GM19351 (cell line): ENCODE measurements around the gene MTHFD2L.
A peak's percentile ranks its signal among the peaks of the same experiment; 100 is the strongest.
"Not testable (repeated sequence)": the region's sequence is repeated elsewhere in the genome, so short reads cannot be mapped to it uniquely, and the experiment has no call there.

ENCODE experiments used
- ATAC-seq: cut with Tn5 transposase; IDR thresholded peaks from one replicate; pipeline ENCODE4 v1.9.1; 2021; ENCODE audit warnings: mild to moderate bottlenecking, moderate library complexity; ENCODE audit not compliant: unreplicated experiment

MTHFD2L gene

GRCh38 chr4:74132188-74132587, 25.7 kb upstream of the MTHFD2L start:
- not testable (repeated sequence) for ATAC-seq

GRCh38 chr4:74132944-74133343, 25.0 kb upstream of the MTHFD2L start:
- ATAC-seq, result no peak

DNA sequence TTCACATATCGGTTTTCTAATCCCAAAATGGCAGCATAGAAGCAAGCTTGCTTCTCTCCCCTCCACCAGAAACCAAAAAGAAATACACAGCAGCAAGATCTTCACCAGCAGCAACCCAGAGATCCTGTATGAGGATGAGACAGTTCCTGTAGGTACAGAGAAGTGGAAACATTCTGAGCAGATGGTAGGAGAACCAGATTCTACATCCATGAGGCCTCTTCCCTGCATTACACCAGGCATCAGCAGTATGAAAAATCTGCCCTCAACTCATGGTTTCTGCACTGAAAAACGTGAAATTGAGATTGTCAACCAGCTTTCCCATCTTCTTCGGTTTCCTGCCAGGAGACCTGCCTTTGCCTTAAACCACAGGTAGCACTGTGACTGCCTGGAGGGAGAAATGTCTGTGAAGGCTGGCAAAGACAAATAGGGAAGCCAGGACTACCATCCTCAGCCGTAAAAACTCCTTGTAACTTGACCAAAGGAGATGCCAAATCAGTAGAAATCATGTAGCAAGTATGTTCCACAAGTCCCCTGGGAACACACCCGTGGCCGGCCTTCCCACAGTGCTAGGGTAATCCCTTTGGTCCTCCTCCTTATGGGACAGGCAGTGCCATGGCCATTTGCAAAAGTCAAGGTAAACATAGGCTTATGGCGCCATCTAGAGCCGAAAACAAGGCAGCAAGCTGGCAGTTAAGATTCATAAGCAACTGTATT, 24.0 kb upstream of the MTHFD2L start:
- peak; percentile 94 for ATAC-seq

GRCh38 chr4:74134500-74134852, 23.4 kb upstream of the MTHFD2L start:
- ATAC-seq, result no peak

GRCh38 chr4:74146581-74147129, 11.3 kb upstream of the MTHFD2L start:
- no peak for ATAC-seq

DNA sequence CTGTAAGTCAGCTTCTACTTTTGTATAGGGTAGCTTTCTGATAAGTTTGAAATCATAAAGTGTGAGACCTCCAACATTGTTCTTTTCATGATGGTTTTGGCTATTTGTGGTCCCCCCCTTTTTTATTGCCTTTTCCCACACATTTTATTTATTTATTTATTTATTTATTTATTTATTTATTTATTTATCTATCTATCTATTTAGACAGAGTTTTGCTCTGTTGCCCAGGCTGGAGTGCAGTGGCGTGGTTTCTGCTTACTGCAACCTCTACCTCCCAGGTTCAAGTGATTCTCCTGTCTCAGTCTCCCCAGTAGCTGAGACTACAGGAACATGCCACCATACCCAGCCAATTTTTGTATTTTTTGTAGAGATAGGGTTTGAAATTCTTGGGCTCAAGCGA, 9.7 kb upstream of the MTHFD2L start:
- ATAC-seq, result no peak

DNA sequence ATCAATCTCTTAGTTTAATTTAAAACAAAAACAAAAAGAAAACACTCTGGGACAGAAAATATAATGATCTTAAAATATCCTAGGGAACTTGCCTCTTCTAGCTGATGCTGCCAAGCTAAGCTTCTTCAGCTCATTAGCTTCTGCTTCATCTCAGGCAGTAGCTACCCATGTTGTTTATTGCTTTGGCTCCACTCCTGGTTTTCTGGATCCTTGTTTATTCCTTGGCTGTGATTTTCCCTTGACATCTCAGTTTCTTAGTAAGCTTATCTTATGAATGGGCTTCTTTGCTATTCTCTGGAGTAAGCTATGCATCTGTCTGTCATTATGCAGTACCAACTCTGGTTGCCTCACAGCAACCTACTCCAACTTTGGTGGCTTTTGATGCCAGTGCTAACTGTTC, 5.1 kb upstream of the MTHFD2L start:
- ATAC-seq, result no peak

DNA sequence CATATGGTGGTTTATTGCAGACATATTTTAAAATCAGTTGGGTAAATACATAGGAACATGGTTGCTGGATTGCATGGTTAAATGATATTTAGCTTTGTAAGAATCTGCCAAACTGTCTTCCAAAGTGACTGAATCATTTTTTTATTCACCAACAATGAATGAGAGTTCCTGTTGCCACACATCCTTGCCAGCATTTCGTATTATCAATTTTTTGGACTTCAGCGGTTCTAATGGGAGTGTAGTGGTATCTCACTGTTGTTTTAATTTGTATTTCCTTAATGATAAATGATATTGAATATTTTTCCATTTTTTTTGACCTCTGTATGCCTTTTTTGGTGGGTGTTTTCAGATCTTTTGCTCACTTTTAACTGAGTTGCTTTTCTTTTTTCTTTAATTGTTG, 1.4 kb upstream of the MTHFD2L start:
- no peak for ATAC-seq

DNA sequence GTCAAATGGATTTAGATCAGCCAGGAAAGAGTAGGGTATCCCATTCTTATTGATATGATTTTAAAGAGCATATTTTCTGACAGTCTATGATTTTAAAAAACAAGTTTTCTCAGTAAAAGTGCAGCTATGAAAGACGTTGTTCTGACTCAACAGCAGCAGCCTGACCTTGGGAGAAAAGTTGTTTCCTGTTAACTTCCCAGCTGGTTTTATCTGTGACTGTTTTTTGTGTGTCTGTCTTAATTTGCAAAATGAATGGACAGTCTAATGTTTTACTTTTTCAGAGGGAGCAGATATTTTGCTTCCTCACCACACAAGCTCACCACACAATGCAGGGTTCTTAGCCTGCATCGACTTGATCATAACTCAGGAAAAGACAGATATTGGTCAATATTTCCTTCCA, 764 bp upstream of the MTHFD2L start:
- no peak for ATAC-seq

- no peak for ATAC-seq
Measured at GRCh38 chr4:74158466-74159142, 686 bp downstream of the MTHFD2L start.

DNA sequence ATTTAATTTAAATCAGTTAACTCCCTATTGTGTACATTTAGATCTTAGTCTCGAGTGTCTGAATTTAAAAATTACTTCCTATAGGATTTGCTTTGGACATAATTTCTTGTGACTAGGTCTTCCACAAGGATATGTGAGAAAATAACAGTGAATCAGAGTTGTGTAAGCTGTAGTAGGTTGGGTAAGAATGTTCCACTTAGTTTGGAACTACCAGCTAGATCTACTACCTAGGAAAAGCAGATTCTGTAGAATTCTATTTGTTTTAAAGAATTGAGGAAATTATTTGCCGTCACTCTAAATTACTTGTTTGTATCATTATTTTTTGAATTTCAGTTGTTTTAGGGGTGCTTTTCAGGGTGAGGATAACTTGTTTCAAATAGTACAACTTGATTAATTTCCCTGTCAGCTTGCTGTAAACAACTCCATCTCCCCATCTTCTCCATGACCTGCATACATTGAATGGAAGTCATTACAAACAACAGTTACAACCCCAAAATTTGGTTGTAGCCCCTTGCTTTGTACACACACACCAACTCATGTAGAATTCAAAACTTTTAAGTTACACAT, 1.3 kb downstream of the MTHFD2L start:
- ATAC-seq, result no peak

DNA sequence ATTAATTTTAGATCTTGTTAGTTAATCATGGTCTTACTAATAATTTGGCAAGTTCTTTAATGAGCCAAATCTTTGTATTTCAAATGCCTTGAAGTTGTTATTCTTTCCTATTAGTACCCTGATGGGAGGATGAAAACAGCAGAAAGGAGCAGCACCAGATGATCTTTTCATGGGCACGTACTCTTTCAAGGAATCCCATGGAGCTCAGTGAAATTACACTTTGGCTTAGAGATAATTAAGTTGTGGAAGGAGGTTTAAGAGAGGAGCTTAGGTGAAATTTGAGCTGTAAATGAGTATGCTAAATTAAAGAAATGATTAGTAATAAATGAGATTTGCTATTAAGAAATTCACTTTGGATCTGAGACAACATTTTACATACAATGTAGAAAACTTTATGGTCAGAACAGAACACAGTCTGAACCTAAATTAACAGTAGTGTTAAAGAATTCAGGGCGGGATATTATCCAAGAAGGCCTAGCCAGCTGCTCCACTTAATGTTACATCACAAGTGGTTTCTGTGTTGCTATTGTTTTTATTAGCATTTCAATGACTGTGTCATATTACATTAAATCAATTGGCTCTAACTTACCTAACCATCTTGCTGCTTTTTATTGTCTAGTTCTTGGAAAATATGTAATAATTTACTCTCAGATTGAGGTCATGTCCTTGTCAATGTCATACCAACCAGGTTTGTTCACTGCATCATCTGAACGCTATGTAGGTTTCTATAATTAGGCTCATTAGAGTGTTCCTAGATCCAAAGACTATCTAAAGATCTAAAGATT, 3.9 kb downstream of the MTHFD2L start:
- ATAC-seq, result no peak

DNA sequence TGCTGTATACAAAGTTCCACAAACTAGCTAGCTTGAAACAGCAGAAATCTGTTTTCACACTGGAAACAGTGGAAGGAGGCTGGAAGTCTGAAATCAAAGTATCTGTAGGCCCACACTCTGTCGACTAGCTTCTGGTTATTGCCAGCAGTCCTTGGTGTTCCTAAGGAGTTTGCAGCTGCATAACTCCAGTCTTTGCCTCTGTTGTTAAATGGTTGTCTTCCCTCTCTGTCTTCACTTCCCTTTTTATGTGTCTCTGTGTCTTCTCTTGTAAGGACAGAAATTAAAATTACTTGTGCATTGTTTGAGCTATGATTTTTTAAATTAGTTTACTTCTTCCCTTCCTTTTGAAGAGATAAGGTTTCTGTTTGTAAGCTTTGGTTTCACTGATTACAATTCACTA, 8.2 kb downstream of the MTHFD2L start:
- ATAC-seq, result no peak

GRCh38 chr4:74166818-74167217, 8.9 kb downstream of the MTHFD2L start:
- no peak for ATAC-seq

GRCh38 chr4:74167585-74167984, 9.7 kb downstream of the MTHFD2L start:
- no peak for ATAC-seq

DNA sequence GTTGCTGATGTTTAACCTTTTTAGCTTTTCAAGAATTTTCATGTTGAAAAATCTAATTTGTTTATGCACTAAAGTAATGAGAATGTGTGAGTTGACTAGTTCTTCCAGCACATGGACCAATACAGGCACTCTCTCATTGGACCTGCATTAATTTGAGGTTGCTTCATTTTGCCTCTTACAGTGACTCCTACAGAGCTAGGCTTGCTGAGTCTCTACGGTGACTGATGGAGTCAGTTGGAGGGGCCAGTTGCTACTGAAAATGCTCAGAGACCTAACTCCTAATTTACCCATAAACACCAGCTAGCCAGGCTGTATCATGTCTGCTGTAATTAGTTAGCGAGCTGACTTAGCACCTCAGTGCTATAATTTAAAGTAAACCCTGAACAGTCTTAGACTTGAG, 10.9 kb downstream of the MTHFD2L start:
- no peak for ATAC-seq

DNA sequence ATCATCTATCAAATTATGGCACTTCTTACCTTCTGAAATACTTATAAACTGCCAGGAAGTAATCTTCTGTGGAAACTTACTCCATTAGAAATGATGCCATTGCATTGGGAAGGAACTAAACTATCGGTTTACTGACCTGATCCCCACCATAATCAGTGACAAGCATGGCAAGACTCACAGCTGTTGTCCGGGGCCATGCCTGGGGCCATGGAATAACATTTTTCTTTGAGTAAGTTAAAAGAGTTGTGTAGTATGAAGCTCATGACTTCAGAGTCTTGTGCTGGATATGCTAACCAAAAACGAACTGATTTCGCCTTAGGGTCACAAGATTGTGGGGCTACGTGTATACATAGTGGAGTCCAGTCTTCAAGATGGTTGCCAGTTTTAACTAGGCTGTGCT, 15.4 kb downstream of the MTHFD2L start:
- ATAC-seq, result no peak

DNA sequence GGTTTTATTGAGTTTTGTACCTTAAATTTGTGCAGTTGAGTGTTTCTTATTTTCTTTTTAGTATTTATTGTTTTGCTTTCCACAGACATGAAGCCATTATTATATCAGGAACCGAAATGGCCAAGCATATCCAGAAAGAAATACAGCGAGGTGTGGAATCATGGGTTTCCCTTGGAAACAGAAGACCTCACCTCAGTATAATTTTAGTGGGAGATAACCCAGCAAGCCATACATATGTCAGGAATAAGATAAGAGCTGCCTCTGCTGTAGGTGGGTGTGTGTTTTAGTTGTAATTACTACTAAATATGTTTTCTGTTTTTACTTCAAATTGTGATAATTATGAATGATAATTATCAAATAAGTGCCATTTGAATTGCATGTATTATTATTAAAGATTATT, 16.5 kb downstream of the MTHFD2L start:
- ATAC-seq, result no peak

- no peak for ATAC-seq
Measured at GRCh38 chr4:74174941-74175340, 17.0 kb downstream of the MTHFD2L start.

- no peak for ATAC-seq
Measured at GRCh38 chr4:74175379-74175778, 17.5 kb downstream of the MTHFD2L start.

DNA sequence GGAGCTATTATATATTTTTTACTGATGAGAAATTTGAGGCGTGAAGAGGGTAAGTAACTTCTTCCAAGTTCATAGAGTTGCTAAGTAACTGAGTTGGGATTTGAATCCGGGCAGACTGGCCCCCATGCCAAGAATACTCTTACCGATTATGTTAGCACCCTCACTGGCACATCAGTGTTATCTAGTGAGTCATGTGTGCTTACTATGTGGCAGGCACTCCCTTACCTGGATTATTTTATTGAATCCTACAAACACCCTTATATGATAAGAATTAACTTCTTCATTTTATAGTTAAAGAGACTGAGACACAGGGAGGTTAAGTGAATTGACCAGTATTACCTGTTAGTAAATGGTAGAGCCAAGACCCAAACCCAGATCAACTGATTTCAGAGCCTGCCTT, 20.9 kb downstream of the MTHFD2L start:
- no peak for ATAC-seq
